ENCODE results near the gene ELL. TPM values are rescaled to one million over a fixed set of nuclear protein-coding genes. Genes with fewer than 3 reads are reported as not detected.
A peak's percentile ranks its signal among the peaks of the same experiment; 100 is the strongest.

Gene ELL
- total RNA-seq, 1 donor from 2014 or later, result 11.6 TPM

- Mint-ChIP-seq H3K27me3 (ENCODE audit: unreplicated experiment) (peaks cover 11% of the 10 kb centered on the region), H3K4me1 (ENCODE audit: low read depth, unreplicated experiment) (peaks cover 26% of the 10 kb centered on the region), H3K36me3 (ENCODE audit: unreplicated experiment) (no peaks in the 10 kb centered on the region), H3K9me3 (ENCODE audit: unreplicated experiment) (peaks cover 3% of the 10 kb centered on the region), H3K27ac (ENCODE audit: unreplicated experiment) (no peak overlapping the region), H3K4me3 (ENCODE audit: unreplicated experiment) (no peak overlapping the region)
- DNase-seq, result no peak
- TF ChIP-seq, protein P1, sequence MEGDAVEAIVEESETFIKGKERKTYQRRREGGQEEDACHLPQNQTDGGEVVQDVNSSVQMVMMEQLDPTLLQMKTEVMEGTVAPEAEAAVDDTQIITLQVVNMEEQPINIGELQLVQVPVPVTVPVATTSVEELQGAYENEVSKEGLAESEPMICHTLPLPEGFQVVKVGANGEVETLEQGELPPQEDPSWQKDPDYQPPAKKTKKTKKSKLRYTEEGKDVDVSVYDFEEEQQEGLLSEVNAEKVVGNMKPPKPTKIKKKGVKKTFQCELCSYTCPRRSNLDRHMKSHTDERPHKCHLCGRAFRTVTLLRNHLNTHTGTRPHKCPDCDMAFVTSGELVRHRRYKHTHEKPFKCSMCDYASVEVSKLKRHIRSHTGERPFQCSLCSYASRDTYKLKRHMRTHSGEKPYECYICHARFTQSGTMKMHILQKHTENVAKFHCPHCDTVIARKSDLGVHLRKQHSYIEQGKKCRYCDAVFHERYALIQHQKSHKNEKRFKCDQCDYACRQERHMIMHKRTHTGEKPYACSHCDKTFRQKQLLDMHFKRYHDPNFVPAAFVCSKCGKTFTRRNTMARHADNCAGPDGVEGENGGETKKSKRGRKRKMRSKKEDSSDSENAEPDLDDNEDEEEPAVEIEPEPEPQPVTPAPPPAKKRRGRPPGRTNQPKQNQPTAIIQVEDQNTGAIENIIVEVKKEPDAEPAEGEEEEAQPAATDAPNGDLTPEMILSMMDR (IDR thresholded peaks at IDR 0.05; ENCODE audit: partially characterized antibody, unreplicated experiment), result no peak
Measured at GRCh38 chr19:18486746-18487145, 35.1 kb downstream of the ELL start.

DNA sequence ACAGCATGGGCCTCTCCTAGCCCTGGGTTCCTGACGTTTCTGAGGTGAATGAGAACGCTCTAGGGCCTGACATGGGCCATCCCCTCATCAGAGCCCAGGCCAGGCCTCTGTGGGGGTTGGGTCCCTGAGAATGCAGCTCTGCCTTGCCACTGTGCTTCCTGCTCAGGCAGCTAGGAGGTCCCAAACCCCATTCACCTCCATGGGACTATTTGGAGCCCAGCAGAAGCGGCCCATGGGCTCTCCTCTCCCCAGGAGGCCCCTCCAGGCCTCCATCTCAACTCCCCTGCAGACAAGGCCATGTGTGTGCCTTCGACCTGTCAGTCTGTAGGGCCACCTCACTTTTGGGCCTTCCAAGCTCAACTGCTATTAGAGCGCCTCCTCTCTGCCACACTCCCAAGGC is 36.9 kb downstream of the ELL start:
- Mint-ChIP-seq H3K4me3 (ENCODE audit: unreplicated experiment) (no peak overlapping the region), H3K4me1 (ENCODE audit: low read depth, unreplicated experiment) (peaks cover 25% of the 10 kb centered on the region), H3K27me3 (ENCODE audit: unreplicated experiment) (peaks cover 11% of the 10 kb centered on the region), H3K27ac (ENCODE audit: unreplicated experiment) (peak overlapping the region; percentile 64), H3K36me3 (ENCODE audit: unreplicated experiment) (no peaks in the 10 kb centered on the region), H3K9me3 (ENCODE audit: unreplicated experiment) (peaks cover 6% of the 10 kb centered on the region)
- TF ChIP-seq, protein P1 (IDR thresholded peaks at IDR 0.05; ENCODE audit: partially characterized antibody, unreplicated experiment), result no peak
- DNase-seq, result no peak

DNA sequence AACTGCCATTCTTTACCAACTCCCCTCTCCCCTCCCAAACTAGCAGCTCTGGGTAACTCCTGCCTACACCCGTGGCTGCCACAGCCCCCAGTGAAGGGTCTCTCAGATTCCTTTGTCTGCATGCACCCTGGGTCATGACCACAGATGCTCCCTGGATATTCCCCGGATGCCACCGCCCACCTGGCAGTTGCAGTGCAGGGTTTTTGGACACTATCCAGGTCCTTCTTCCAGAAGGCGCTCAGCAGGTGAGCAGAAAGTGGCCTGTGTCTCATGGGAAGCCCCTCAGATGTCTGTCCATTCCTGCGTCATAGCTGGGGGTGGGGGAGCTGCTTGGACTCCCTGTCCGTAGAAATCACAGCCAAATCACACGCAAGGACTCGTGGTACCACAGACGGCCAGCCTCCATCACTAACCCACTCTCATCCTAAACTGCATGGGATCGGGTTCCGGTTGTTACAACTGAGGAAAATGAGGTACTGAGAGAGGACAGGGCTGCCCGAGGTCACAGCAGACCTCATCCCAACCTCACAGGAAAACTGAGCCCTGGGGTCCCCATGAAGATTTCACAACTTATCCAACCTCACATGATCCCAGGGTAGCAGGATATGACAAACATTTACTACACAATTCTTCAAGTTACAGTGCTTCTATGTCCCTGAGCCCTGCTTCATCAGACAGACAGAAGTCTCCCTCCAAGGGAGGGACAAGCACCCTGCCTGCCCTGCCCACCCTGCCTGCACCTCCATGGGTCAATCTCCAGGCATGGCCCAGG is 38.6 kb downstream of the ELL start:
- H3K4me1 Mint-ChIP-seq (ENCODE audit: low read depth, unreplicated experiment), result peaks cover 30% of the 10 kb centered on the region
- TF ChIP-seq, protein P1 (IDR thresholded peaks at IDR 0.05; ENCODE audit: partially characterized antibody, unreplicated experiment), result no peak
- H3K36me3 Mint-ChIP-seq (ENCODE audit: unreplicated experiment), result no peaks in the 10 kb centered on the region
- no peak overlapping the region for H3K27ac Mint-ChIP-seq (ENCODE audit: unreplicated experiment)
- H3K9me3 Mint-ChIP-seq (ENCODE audit: unreplicated experiment), result peaks cover 9% of the 10 kb centered on the region
- H3K4me3 Mint-ChIP-seq (ENCODE audit: unreplicated experiment), result no peak overlapping the region
- peaks cover 15% of the 10 kb centered on the region for H3K27me3 Mint-ChIP-seq (ENCODE audit: unreplicated experiment)
- no peak for DNase-seq

GRCh38 chr19:18481505-18482222 is 40.2 kb downstream of the ELL start:
- H3K9me3 Mint-ChIP-seq (ENCODE audit: unreplicated experiment), result peaks cover 22% of the 10 kb centered on the region
- DNase-seq, result no peak
- peaks cover 5% of the 10 kb centered on the region for H3K36me3 Mint-ChIP-seq (ENCODE audit: unreplicated experiment)
- no peak overlapping the region for H3K4me3 Mint-ChIP-seq (ENCODE audit: unreplicated experiment)
- peaks cover 43% of the 10 kb centered on the region for H3K4me1 Mint-ChIP-seq (ENCODE audit: low read depth, unreplicated experiment)
- TF ChIP-seq, protein P1 (IDR thresholded peaks at IDR 0.05; ENCODE audit: partially characterized antibody, unreplicated experiment), result no peak
- H3K27me3 Mint-ChIP-seq (ENCODE audit: unreplicated experiment), result peaks cover 23% of the 10 kb centered on the region
- no peak overlapping the region for H3K27ac Mint-ChIP-seq (ENCODE audit: unreplicated experiment)

Data from glutamatergic neuron (in vitro differentiated cells).